ENCODE results near the gene KIF13A. TPM values are rescaled to one million over a fixed set of nuclear protein-coding genes. Genes with fewer than 3 reads are reported as not detected.

Gene KIF13A
- total RNA-seq, 3 donors from 2014 or later, result 40.0 to 60.4 (median 49.6) TPM

DNA sequence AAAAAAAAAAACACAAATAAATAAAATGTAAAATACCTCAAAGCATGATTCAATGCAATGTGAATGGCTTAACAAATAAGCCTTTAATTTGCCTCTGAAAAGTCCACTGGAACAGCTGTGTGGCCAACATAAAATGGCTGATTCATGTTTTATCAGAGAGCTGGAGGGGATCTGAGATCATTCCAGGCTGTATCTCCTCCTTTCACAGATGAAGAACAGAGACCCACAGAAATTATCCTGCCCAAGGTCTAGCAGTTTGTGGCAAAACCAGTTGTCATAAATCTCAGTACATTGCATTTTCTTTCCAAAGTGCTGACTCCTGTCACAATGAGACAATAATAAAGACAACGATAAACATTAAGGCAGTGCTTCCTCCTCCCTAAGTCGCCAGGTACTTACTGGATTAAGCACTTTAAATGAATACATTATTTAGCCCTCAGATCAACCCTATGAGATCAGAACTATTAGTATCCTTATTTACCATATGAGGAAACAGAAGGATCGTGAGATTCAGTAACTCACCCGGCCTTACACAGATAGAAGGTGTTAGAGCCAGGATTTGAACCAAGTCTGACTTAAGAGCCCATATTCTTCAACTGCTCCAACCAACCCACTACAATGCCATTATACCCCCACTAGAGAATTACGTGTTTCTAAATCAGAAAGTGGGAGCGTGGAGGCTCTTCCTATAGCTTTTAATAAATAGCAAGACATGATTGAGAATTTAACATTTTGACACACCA is 118.3 kb downstream of the KIF13A start:
- H3K4me3 ChIP-seq, result no peak overlapping the region
- TF ChIP-seq, protein P1, sequence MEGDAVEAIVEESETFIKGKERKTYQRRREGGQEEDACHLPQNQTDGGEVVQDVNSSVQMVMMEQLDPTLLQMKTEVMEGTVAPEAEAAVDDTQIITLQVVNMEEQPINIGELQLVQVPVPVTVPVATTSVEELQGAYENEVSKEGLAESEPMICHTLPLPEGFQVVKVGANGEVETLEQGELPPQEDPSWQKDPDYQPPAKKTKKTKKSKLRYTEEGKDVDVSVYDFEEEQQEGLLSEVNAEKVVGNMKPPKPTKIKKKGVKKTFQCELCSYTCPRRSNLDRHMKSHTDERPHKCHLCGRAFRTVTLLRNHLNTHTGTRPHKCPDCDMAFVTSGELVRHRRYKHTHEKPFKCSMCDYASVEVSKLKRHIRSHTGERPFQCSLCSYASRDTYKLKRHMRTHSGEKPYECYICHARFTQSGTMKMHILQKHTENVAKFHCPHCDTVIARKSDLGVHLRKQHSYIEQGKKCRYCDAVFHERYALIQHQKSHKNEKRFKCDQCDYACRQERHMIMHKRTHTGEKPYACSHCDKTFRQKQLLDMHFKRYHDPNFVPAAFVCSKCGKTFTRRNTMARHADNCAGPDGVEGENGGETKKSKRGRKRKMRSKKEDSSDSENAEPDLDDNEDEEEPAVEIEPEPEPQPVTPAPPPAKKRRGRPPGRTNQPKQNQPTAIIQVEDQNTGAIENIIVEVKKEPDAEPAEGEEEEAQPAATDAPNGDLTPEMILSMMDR (IDR thresholded peaks at IDR 0.05), result no peak

DNA sequence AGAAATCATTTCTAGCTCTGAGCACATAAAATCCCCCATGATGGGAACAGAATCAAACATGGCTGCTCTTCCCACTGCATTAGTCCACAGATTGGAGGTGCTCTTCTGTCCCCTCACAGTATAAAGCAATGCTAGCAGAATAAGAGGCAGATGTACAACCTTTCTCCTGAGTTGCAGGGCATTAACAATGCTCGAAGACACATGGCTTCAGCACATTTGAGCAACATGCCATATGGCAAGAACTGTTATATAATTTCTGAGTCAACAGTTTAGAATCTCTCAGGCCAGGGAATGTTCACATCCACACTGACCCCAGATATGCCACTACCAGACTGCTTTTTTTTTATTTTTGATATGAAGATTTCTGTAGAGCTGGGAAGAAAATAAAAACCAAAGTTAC is 119.6 kb downstream of the KIF13A start:
- Histone ChIP-seq H3K4me1 (no peaks in the 10 kb centered on the region), H3K9me3 (no peaks in the 10 kb centered on the region), H3K36me3 (no peaks in the 10 kb centered on the region), H3K27me3 (no peaks in the 10 kb centered on the region), H3K4me3 (no peak overlapping the region), H3K27ac (no peak overlapping the region)
- no peak for TF ChIP-seq POLR2A (IDR thresholded peaks at IDR 0.05)
- TF ChIP-seq POLR2AphosphoS5 (IDR thresholded peaks at IDR 0.05), result no peak
- TF ChIP-seq, protein P1 (IDR thresholded peaks at IDR 0.05), result no peak
- intact Hi-C loops (cut with DNase I; ENCODE audit: low total_unique reads), result no loop called here
- no peak for DNase-seq (ENCODE audit: low spot score in 2 of 2)

More for the DNA sequence above, 118.3 kb downstream of the KIF13A start:
- intact Hi-C loops (cut with DNase I; ENCODE audit: low total_unique reads), result no loop called here
- Histone ChIP-seq H3K36me3 (no peaks in the 10 kb centered on the region), H3K27ac (peak overlapping the region in 1 of 2 donors; percentile 38), H3K27me3 (no peaks in the 10 kb centered on the region), H3K9me3 (no peaks in the 10 kb centered on the region), H3K4me1 (no peaks in the 10 kb centered on the region)
- no peak for DNase-seq (ENCODE audit: low spot score in 2 of 2)

DNA sequence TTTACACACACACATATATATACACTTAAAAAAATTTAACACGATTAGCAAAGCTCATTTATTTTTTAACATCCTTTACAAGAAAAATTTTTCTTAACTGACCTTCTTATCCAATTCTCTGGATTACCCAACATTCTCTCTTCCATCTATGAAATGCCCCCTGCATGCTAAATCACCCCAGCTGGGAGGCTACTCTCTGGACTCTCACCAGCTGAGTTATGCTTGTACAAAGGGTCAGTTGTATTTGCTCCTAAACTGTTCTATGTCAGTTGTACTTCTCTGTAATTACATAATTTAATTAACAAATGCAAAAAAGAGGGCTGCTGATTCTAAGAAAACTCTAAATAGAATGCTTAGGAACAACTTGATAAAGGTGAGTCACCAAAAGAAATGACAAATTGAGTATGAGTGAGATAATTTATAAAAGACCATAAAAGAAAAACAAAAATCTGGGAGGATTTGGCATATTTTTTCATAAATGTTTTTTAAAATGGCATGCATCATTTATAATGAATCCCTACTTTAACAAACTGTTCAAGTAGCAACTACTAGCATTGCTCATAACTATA is 120.5 kb downstream of the KIF13A start:
- no peaks in the 10 kb centered on the region for H3K9me3 ChIP-seq
- H3K4me3 ChIP-seq, result no peak overlapping the region
- intact Hi-C loops (cut with DNase I; ENCODE audit: low total_unique reads), result no loop called here
- no peaks in the 10 kb centered on the region for H3K36me3 ChIP-seq
- no peaks in the 10 kb centered on the region for H3K4me1 ChIP-seq
- DNase-seq (ENCODE audit: low spot score in 2 of 2), result no peak
- no peaks in the 10 kb centered on the region for H3K27me3 ChIP-seq
- no peak overlapping the region for H3K27ac ChIP-seq
- TF ChIP-seq POLR2AphosphoS5 (IDR thresholded peaks at IDR 0.05) (no peak), POLR2A (IDR thresholded peaks at IDR 0.05) (no peak)
- TF ChIP-seq, protein P1 (IDR thresholded peaks at IDR 0.05), result no peak

DNA sequence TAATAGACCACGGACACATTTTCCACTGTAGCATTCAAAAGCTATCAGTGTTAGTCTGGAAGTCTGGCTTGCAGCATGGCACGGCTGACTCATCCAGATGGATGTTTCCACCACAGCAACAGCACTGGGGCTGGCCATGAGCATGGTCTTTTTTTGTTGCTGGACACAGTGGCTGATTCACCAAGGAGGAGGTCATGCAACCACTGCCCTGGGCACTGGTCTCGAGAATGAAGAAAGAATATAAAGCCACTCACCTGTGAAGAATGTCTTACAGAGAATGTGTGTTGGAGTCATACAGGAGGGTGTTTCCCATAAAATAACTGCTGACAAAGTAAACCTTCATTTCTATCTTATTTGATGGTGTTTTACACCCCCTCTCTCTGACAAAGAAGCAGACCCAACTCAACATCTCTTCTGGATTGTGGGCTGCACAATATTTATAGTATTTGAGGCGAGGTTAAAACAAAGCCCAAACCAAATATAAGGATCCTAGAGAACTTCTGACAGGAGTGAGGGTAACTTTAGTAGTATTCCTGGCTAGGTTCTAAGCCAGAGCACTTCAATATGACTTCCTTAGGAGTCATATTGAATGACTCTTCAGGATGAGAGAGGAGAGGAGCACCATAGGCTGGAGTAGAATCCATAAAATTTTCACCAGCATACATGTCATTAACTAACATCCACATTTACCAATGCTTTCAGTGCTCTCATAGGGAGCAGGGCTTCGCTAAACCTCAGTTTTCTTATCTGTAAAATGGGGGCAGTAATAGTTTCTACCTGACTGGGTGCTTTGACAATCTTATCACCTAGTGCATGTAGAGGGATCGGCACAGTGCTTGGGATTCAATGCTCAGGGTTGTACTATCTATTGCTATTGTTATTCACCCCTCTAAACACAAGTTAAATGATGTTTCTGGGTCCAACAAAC is 121.4 kb downstream of the KIF13A start:
- H3K4me3 ChIP-seq, result no peak overlapping the region
- H3K4me1 ChIP-seq, result no peaks in the 10 kb centered on the region
- H3K27me3 ChIP-seq, result no peaks in the 10 kb centered on the region
- peak overlapping the region; percentile 68 to 87 for H3K27ac ChIP-seq
- no peaks in the 10 kb centered on the region for H3K36me3 ChIP-seq
- no peak for TF ChIP-seq POLR2A (IDR thresholded peaks at IDR 0.05)
- peak in 2 of 3 donors; percentile 20 to 44 for TF ChIP-seq POLR2AphosphoS5 (IDR thresholded peaks at IDR 0.05)
- H3K9me3 ChIP-seq, result no peaks in the 10 kb centered on the region
- intact Hi-C loops (cut with DNase I; ENCODE audit: low total_unique reads), result no loop called here
- DNase-seq (ENCODE audit: low spot score in 2 of 2), result peak in 1 of 2 donors; percentile 80

DNA sequence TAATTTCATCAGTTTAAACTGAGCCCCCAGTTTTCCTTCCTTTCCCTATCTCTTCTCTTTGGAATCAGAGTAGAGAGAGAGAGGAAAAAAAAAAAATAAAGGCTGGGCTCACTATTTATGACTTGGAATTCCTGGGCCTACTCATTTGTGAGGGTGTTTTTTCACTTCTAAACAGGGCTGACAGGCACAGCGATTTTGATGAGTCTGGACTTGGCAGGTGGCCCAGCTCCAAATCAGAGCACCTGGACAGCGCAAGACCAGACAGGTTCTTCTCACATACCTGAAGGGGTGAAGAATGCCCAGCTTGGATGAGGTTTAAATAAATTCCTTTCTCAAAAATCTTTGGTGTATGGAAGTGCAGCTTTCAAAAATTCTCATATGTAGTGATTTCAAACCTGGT is 122.2 kb downstream of the KIF13A start:
- Histone ChIP-seq H3K27me3 (no peaks in the 10 kb centered on the region), H3K36me3 (no peaks in the 10 kb centered on the region), H3K4me1 (no peaks in the 10 kb centered on the region), H3K4me3 (no peak overlapping the region), H3K27ac (peak overlapping the region; percentile 68 to 87), H3K9me3 (no peaks in the 10 kb centered on the region)
- intact Hi-C loops (cut with DNase I; ENCODE audit: low total_unique reads), result no loop called here
- TF ChIP-seq POLR2AphosphoS5 (IDR thresholded peaks at IDR 0.05) (no peak), POLR2A (IDR thresholded peaks at IDR 0.05) (no peak)
- TF ChIP-seq, protein P1 (IDR thresholded peaks at IDR 0.05), result no peak
- peak; percentile 57 to 88 for DNase-seq (ENCODE audit: low spot score in 2 of 2)

Measured in breast epithelium (tissue), 4 donors.